KMS-11 (cell line): ENCODE results near the gene WDR73.

ENCODE experiments used
- H2AFZ ChIP-seq: fragments of 200-600 bp; sonication (generic); 2 replicates; pipeline ENCODE4 v1.6.1; 2016; ENCODE audit warnings: antibody characterized with exemption, mixed run types, low read depth
- H3K27ac ChIP-seq: fragments of 200-600 bp; sonication (generic); 2 replicates; pipeline ENCODE4 v1.6.1; 2016; ENCODE audit warnings: mild to moderate bottlenecking, mixed run types
- H3K27me3 ChIP-seq: fragments of 200-600 bp; sonication (generic); 2 replicates; pipeline ENCODE4 v1.6.1; 2017; ENCODE audit warnings: mild to moderate bottlenecking, low read depth, mixed run types, moderate library complexity; ENCODE audit not compliant: insufficient read depth
- H3K36me3 ChIP-seq: fragments of 200-600 bp; sonication (generic); 2 replicates; pipeline ENCODE4 v1.6.1; 2017; ENCODE audit warnings: mild to moderate bottlenecking, mixed run types; ENCODE audit not compliant: insufficient read depth
- H3K4me1 ChIP-seq: fragments of 200-600 bp; sonication (generic); 2 replicates; pipeline ENCODE4 v1.6.1; 2016; ENCODE audit warnings: mild to moderate bottlenecking, low read depth, mixed run types; ENCODE audit not compliant: poor library complexity, severe bottlenecking
- H3K4me2 ChIP-seq: fragments of 200-600 bp; sonication (generic); 2 replicates; pipeline ENCODE4 v1.7.0; 2016; ENCODE audit warnings: mild to moderate bottlenecking, mixed run types
- H3K4me3 ChIP-seq: fragments of 200-600 bp; sonication (generic); IDR thresholded peaks from 2 replicates; pipeline ENCODE4 v1.6.1; 2017; ENCODE audit warnings: low read depth, low read length, mixed read lengths; ENCODE audit not compliant: insufficient read depth
- H3K79me2 ChIP-seq: fragments of 200-600 bp; sonication (generic); 2 replicates; pipeline ENCODE4 v1.6.1; 2016; ENCODE audit warnings: low read depth, mixed run types; ENCODE audit not compliant: insufficient read depth
- H3K9ac ChIP-seq: fragments of 200-600 bp; sonication (generic); 2 replicates; pipeline ENCODE4 v1.6.1; 2016; ENCODE audit warnings: mild to moderate bottlenecking, mixed run types
- H4K20me1 ChIP-seq: fragments of 200-600 bp; sonication (generic); 2 replicates; pipeline ENCODE4 v1.6.1; 2016; ENCODE audit warnings: mild to moderate bottlenecking, mixed run types; ENCODE audit not compliant: insufficient read depth
- TF ChIP-seq, protein P1 (sequence below): fragments of 200-600 bp; sonication (generic); conservative IDR thresholded peaks from 2 replicates; pipeline ENCODE4 v1.6.1; 2017; ENCODE audit warnings: low read depth, mild to moderate bottlenecking, antibody characterized with exemption, low read length, moderate library complexity, mixed read lengths

WDR73 gene

DNA sequence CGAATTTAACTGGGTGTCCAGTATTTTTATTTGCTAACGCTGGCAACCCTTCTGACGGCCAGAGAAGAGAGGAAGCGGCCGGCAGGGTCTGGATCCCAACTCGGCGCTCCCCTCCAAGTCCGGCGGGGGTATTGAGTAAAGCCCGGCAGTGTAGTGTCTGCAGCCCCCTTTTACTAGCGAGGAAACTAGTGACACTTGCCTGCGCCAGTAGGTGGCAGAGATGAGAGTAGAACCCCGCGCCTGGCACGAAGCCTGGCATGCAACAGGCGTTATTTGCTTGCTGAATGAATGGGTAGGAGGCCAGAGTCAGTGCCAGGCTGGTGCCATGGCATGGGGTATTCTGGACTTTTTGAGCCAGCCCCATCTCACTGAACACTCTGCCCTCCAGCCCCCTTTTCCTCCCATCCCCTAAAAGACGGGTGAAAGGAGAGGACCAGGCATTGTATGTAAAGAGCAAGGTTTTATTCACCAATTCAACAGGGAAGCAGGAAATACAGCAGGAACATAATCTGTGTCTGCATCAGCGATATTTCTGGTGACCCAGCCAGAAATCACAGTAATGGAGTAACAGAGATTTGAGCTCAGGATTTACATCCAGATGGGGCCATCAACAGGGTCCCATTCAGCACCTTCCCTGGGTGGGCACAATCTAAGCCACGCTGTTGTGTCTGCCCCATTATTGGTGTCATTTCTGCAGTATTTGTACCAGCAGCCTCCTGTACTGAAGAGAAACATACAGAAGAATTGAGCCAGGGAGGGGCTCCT lies 788 bp upstream of the WDR73 start:
- Histone ChIP-seq H2AFZ (peak overlapping the region; percentile 79), H3K9ac (peak overlapping the region; percentile 72; the same call in 1 of the 2 replicates), H4K20me1 (no peaks in the 10 kb centered on the region), H3K4me2 (peak overlapping the region; percentile 87), H3K79me2 (peaks cover 15% of the 10 kb centered on the region; the same call in 1 of the 2 replicates), H3K4me3 (no peak overlapping the region), H3K36me3 (no peaks in the 10 kb centered on the region; the same call in 1 of the 2 replicates), H3K27me3 (no peaks in the 10 kb centered on the region), H3K27ac (peak overlapping the region; percentile 36), H3K4me1 (peaks cover 45% of the 10 kb centered on the region)
- TF ChIP-seq, protein P1, sequence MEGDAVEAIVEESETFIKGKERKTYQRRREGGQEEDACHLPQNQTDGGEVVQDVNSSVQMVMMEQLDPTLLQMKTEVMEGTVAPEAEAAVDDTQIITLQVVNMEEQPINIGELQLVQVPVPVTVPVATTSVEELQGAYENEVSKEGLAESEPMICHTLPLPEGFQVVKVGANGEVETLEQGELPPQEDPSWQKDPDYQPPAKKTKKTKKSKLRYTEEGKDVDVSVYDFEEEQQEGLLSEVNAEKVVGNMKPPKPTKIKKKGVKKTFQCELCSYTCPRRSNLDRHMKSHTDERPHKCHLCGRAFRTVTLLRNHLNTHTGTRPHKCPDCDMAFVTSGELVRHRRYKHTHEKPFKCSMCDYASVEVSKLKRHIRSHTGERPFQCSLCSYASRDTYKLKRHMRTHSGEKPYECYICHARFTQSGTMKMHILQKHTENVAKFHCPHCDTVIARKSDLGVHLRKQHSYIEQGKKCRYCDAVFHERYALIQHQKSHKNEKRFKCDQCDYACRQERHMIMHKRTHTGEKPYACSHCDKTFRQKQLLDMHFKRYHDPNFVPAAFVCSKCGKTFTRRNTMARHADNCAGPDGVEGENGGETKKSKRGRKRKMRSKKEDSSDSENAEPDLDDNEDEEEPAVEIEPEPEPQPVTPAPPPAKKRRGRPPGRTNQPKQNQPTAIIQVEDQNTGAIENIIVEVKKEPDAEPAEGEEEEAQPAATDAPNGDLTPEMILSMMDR, result peak; percentile 74

DNA sequence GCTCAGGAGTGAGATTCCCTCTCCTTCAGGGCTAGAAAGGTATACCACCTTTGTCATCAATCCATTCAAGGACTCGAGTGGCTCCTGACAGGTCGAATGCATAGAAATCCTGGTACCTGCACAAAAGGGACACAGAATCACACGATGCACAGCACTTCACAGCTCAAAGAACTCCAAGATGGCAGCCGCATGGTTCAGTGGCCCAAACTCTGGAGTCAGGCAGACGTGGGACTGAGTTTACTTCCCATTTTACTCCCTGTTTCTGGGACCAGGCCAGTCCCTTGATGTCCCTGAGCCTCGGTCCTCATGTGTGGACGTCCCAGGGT lies 536 bp downstream of the WDR73 start:
- H3K27me3 ChIP-seq, result no peaks in the 10 kb centered on the region
- peak overlapping the region; percentile 87 for H3K4me2 ChIP-seq
- peaks cover 32% of the 10 kb centered on the region for H3K4me1 ChIP-seq
- no peaks in the 10 kb centered on the region for H4K20me1 ChIP-seq
- peak overlapping the region; percentile 36 for H3K27ac ChIP-seq
- peaks cover 15% of the 10 kb centered on the region; the same call in 1 of the 2 replicates for H3K79me2 ChIP-seq
- peak overlapping the region; percentile 72 for H3K9ac ChIP-seq
- no peaks in the 10 kb centered on the region; the same call in 1 of the 2 replicates for H3K36me3 ChIP-seq
- TF ChIP-seq, protein P1, result no peak
- H3K4me3 ChIP-seq, result no peak overlapping the region
- peak overlapping the region; percentile 79 for H2AFZ ChIP-seq

DNA sequence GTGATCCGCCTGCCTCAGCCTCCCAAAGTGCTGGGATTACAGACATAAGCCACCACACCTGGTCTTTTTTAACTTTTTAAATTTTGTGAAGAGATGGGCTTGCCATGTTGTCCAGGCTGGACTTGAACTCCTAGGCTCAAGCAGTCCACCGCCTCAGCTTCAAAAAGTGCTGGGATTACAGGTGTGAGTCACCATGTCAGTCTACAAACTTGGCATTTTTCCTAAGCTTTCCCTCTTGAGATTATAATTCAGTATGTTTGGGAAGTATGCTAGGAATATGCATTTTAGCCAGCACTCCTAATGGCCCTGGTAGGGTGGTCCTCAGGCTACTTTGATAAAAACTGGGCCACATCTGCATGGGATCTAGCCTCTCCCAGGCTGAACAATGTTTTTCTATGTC lies 4.4 kb downstream of the WDR73 start:
- Histone ChIP-seq H3K27me3 (no peaks in the 10 kb centered on the region), H2AFZ (no peak overlapping the region), H3K9ac (no peak overlapping the region), H3K36me3 (no peaks in the 10 kb centered on the region; the same call in 1 of the 2 replicates), H3K4me1 (peaks cover 12% of the 10 kb centered on the region), H3K79me2 (peaks cover 15% of the 10 kb centered on the region; the same call in 1 of the 2 replicates), H3K4me3 (no peak overlapping the region), H3K4me2 (no peak overlapping the region), H4K20me1 (no peaks in the 10 kb centered on the region), H3K27ac (no peak overlapping the region)
- TF ChIP-seq, protein P1, result no peak

DNA sequence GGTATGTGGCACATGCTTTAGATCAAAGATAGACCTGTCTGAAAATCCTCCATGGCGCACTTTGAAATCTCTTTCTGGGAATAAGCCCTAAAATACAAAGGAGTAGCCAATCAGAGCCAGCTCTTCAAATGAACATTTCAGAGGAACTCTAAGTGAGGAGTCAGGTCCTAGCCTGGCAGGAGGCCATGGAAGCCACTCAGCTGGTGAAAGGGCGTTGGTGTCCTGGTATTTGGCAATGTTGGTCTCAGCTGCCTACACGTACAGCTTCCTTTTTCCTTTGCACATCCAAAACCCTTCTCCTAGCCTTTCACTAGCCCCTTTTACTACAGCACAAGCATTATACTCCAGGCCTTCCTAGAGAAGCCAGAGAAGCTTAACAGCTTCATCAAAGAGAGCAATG lies 5.5 kb downstream of the WDR73 start:
- TF ChIP-seq, protein P1, result no peak
- Histone ChIP-seq H3K36me3 (no peaks in the 10 kb centered on the region; the same call in 1 of the 2 replicates), H3K4me2 (no peak overlapping the region), H3K27me3 (no peaks in the 10 kb centered on the region), H3K79me2 (peaks cover 11% of the 10 kb centered on the region; the same call in 1 of the 2 replicates), H4K20me1 (no peaks in the 10 kb centered on the region), H3K4me3 (no peak overlapping the region), H2AFZ (no peak overlapping the region), H3K9ac (no peak overlapping the region), H3K4me1 (peaks cover 12% of the 10 kb centered on the region), H3K27ac (no peak overlapping the region)
